Daoy (cell line): Measurements from ENCODE around the gene FSCN2. TPM values are rescaled to one million over a fixed set of nuclear protein-coding genes. Genes with fewer than 3 reads are reported as not detected.
"Not testable (repeated sequence)": the region's sequence is repeated elsewhere in the genome, so short reads cannot be mapped to it uniquely, and the experiment has no call there.

ENCODE experiments used
- DNase-seq: peaks from one replicate; pipeline ENCODE4 v3.0.0-alpha.2; 2015; ENCODE audit warnings: low read depth
- total RNA-seq: library from RNA; depleted of rRNA; stranded (reverse); fragments of >200 nt; shearing (Covaris generic); gene quantifications from 2 replicates; pipeline ENCODE4 v1.2.3, GENCODE V29; 2014

Gene FSCN2
- total RNA-seq, 1 experiment from 2014 or later, result 0.17 TPM

- DNase-seq, result no peak
These were observed 1.3 kb upstream of the FSCN2 start for GRCh38 chr17:81526662-81527571.

- no peak for DNase-seq
These were observed 140 bp downstream of the FSCN2 start for GRCh38 chr17:81528384-81528650.

- DNase-seq, result no peak
These were observed 667 bp downstream of the FSCN2 start for GRCh38 chr17:81528651-81529436.

- DNase-seq, result no peak
These were observed 1.2 kb downstream of the FSCN2 start for GRCh38 chr17:81529437-81529803.

GRCh38 chr17:81531013-81531412 lies 2.8 kb downstream of the FSCN2 start:
- not testable (repeated sequence) for DNase-seq

- DNase-seq, result not testable (repeated sequence)
These were observed 3.8 kb downstream of the FSCN2 start for GRCh38 chr17:81531998-81532404.

GRCh38 chr17:81532490-81533287 lies 4.5 kb downstream of the FSCN2 start:
- DNase-seq, result no peak

GRCh38 chr17:81533339-81534141 lies 5.4 kb downstream of the FSCN2 start:
- no peak for DNase-seq

- DNase-seq, result no peak
These were observed 6.2 kb downstream of the FSCN2 start for GRCh38 chr17:81534157-81535006.

GRCh38 chr17:81535007-81535328 lies 6.8 kb downstream of the FSCN2 start:
- DNase-seq, result no peak

GRCh38 chr17:81535480-81536298 lies 7.5 kb downstream of the FSCN2 start:
- DNase-seq, result no peak

GRCh38 chr17:81536299-81537290 lies 8.4 kb downstream of the FSCN2 start:
- peak; percentile 55 for DNase-seq

GRCh38 chr17:81537343-81537855 lies 9.2 kb downstream of the FSCN2 start:
- DNase-seq, result peak; percentile 54

- no peak for DNase-seq
These were observed 9.8 kb downstream of the FSCN2 start for GRCh38 chr17:81537856-81538555.

GRCh38 chr17:81538651-81539570 lies 10.7 kb downstream of the FSCN2 start:
- no peak for DNase-seq

GRCh38 chr17:81539571-81539900 lies 11.4 kb downstream of the FSCN2 start:
- DNase-seq, result no peak
